WERI-Rb-1 (cell line): ENCODE measurements around the gene EIF2A.

ENCODE experiments used
- DNase-seq: peaks from one replicate; pipeline ENCODE4 v3.0.0-alpha.2; 2020
- H3K27ac ChIP-seq: fragments of 250-450 bp; sonication (Bioruptor Pico); 2 replicates; pipeline ENCODE4 v1.5.1; 2020; ENCODE audit warnings: mild to moderate bottlenecking, moderate library complexity
- H3K27me3 ChIP-seq: fragments of 250-450 bp; sonication (Bioruptor Pico); 2 replicates; pipeline ENCODE4 v1.5.1; 2021; ENCODE audit warnings: mild to moderate bottlenecking, low read depth, moderate library complexity; ENCODE audit not compliant: insufficient read depth, severe bottlenecking
- H3K36me3 ChIP-seq: fragments of 250-450 bp; sonication (Bioruptor Pico); 2 replicates; pipeline ENCODE4 v1.5.1; 2020; ENCODE audit warnings: mild to moderate bottlenecking, moderate library complexity
- H3K4me3 ChIP-seq: 2 replicates; pipeline ENCODE4 v1.5.1; 2011; ENCODE audit warnings: low read depth, mild to moderate bottlenecking, control low read depth, low read length
- H3K9me3 ChIP-seq: fragments of 250-450 bp; sonication (Bioruptor Pico); 2 replicates; pipeline ENCODE4 v1.5.1; 2021; ENCODE audit warnings: mild to moderate bottlenecking, moderate library complexity; ENCODE audit not compliant: severe bottlenecking
- TF ChIP-seq, protein P1 (sequence below): IDR thresholded peaks from 2 replicates; pipeline ENCODE4 v1.5.1; 2011; ENCODE audit warnings: low read depth, mild to moderate bottlenecking, control low read depth, inconsistent platforms, low read length

The EIF2A gene

GRCh38 chr3:150538324-150539208 is 8.0 kb upstream of the EIF2A start:
- Histone ChIP-seq H3K36me3 (peaks cover 13% of the 10 kb centered on the region), H3K9me3 (no peaks in the 10 kb centered on the region), H3K27ac (no peak overlapping the region), H3K27me3 (no peaks in the 10 kb centered on the region), H3K4me3 (no peak overlapping the region)
- no peak for DNase-seq
- TF ChIP-seq, protein P1, sequence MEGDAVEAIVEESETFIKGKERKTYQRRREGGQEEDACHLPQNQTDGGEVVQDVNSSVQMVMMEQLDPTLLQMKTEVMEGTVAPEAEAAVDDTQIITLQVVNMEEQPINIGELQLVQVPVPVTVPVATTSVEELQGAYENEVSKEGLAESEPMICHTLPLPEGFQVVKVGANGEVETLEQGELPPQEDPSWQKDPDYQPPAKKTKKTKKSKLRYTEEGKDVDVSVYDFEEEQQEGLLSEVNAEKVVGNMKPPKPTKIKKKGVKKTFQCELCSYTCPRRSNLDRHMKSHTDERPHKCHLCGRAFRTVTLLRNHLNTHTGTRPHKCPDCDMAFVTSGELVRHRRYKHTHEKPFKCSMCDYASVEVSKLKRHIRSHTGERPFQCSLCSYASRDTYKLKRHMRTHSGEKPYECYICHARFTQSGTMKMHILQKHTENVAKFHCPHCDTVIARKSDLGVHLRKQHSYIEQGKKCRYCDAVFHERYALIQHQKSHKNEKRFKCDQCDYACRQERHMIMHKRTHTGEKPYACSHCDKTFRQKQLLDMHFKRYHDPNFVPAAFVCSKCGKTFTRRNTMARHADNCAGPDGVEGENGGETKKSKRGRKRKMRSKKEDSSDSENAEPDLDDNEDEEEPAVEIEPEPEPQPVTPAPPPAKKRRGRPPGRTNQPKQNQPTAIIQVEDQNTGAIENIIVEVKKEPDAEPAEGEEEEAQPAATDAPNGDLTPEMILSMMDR: no peak

- TF ChIP-seq, protein P1: no peak
- peaks cover 26% of the 10 kb centered on the region for H3K36me3 ChIP-seq
- no peak overlapping the region for H3K27ac ChIP-seq
- no peaks in the 10 kb centered on the region for H3K27me3 ChIP-seq
- H3K9me3 ChIP-seq: no peaks in the 10 kb centered on the region
- no peak overlapping the region for H3K4me3 ChIP-seq
- DNase-seq: no peak
Measured at GRCh38 chr3:150540297-150540696, 6.3 kb upstream of the EIF2A start.

DNA sequence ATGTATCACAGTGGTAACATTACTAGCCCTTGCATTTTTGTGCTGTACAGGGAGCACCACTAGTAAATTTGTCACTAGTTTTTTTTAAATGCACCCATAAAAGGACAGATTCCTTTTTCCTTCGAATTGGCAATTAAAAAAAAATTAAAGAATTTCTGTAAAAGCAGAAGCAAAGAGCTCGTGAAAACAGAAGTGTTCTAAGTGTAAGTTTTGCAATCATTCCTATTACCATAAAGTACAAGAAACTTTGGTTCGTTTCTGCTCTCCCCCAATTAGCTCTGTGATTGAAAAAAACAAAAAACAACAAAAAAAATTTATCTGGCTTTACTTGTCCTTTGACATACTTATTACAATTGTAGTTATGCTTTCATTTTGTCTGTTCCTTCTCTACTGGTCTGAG is 5.6 kb upstream of the EIF2A start:
- H3K36me3 ChIP-seq: peaks cover 26% of the 10 kb centered on the region
- no peaks in the 10 kb centered on the region for H3K27me3 ChIP-seq
- no peak overlapping the region for H3K4me3 ChIP-seq
- no peaks in the 10 kb centered on the region for H3K9me3 ChIP-seq
- TF ChIP-seq, protein P1: no peak
- no peak for DNase-seq
- H3K27ac ChIP-seq: no peak overlapping the region

GRCh38 chr3:150543128-150543527 is 3.5 kb upstream of the EIF2A start:
- no peak for DNase-seq
- Histone ChIP-seq H3K9me3 (no peaks in the 10 kb centered on the region), H3K27ac (no peak overlapping the region), H3K27me3 (no peaks in the 10 kb centered on the region), H3K36me3 (peaks cover 29% of the 10 kb centered on the region), H3K4me3 (no peak overlapping the region)
- TF ChIP-seq, protein P1: no peak

DNA sequence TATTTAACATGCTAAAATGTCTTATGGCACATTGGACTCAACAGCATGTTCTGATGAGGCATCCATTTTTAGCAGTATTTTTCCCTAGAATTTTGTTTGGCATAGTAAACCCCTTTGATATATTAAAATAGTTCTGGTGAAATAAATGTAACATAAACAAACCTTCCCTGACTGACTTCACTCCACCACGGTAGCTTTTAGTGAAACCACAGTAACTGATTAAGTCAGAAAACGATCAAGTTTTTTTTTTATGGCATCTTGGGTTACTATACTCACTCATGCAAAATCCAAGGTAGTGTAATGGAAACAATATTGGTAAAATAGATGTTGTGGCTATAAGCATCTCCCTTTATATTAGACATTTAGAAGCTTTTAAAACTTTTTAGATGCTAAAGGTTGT is 3.1 kb upstream of the EIF2A start:
- DNase-seq: no peak
- H3K4me3 ChIP-seq: no peak overlapping the region
- peaks cover 29% of the 10 kb centered on the region for H3K36me3 ChIP-seq
- TF ChIP-seq, protein P1: no peak
- H3K27ac ChIP-seq: no peak overlapping the region
- H3K27me3 ChIP-seq: no peaks in the 10 kb centered on the region
- no peaks in the 10 kb centered on the region for H3K9me3 ChIP-seq
